Hepatocyte (in vitro differentiated cells): Measurements from ENCODE around the gene RPS15. TPM values are rescaled to one million over a fixed set of nuclear protein-coding genes. Genes with fewer than 3 reads are reported as not detected.

Source experiments
- DNase-seq: peaks from one replicate; pipeline ENCODE4 v3.0.0-alpha.2; 2016; ENCODE audit warnings: low spot score
- H2AFZ ChIP-seq: fragments of 200-600 bp; sonication (generic); 2 replicates; pipeline ENCODE4 v1.6.0; 2016; ENCODE audit warnings: antibody characterized with exemption, mild to moderate bottlenecking
- H3K27ac ChIP-seq: fragments of 200-600 bp; sonication (generic); 2 replicates; pipeline ENCODE4 v1.5.1; 2016; ENCODE audit warnings: mild to moderate bottlenecking
- H3K27me3 ChIP-seq: fragments of 200-600 bp; sonication (generic); 2 replicates; pipeline ENCODE4 v1.6.1; 2016
- H3K36me3 ChIP-seq: fragments of 200-600 bp; sonication (generic); replicated peaks from 2 replicates; pipeline ENCODE4 v1.5.1; 2016; ENCODE audit warnings: low read depth; ENCODE audit not compliant: insufficient read depth
- H3K4me1 ChIP-seq: fragments of 200-600 bp; sonication (generic); 2 replicates; pipeline ENCODE4 v1.5.1; 2016; ENCODE audit warnings: mild to moderate bottlenecking, moderate library complexity; ENCODE audit not compliant: insufficient read depth
- H3K4me2 ChIP-seq: fragments of 200-600 bp; sonication (generic); 2 replicates; pipeline ENCODE4 v1.6.0; 2016
- H3K4me3 ChIP-seq: fragments of 200-600 bp; sonication (generic); 2 replicates; pipeline ENCODE4 v1.5.1; 2016; ENCODE audit warnings: mild to moderate bottlenecking
- H3K79me2 ChIP-seq: fragments of 200-600 bp; sonication (generic); 2 replicates; pipeline ENCODE4 v1.6.0; 2017; ENCODE audit warnings: mild to moderate bottlenecking
- H3K9me2 ChIP-seq: fragments of 200-600 bp; sonication (generic); replicated peaks from 2 replicates; pipeline ENCODE4 v1.6.0; 2017; ENCODE audit warnings: mild to moderate bottlenecking; ENCODE audit not compliant: insufficient read depth
- H3K9me3 ChIP-seq: fragments of 200-600 bp; sonication (generic); 2 replicates; pipeline ENCODE4 v1.5.1; 2016; ENCODE audit warnings: low read depth, mild to moderate bottlenecking
- H4K20me1 ChIP-seq: fragments of 200-600 bp; sonication (generic); 2 replicates; pipeline ENCODE4 v1.6.0; 2016; ENCODE audit warnings: mild to moderate bottlenecking; ENCODE audit not compliant: insufficient read depth, poor library complexity, severe bottlenecking
- CTCF ChIP-seq: fragments of 200-600 bp; sonication (generic); IDR thresholded peaks from 2 replicates; pipeline ENCODE4 v1.5.1; 2016; ENCODE audit warnings: antibody characterized with exemption, mild to moderate bottlenecking; ENCODE audit not compliant: poor library complexity
- EZH2 ChIP-seq: fragments of 200-600 bp; sonication (generic); IDR thresholded peaks from 2 replicates; pipeline ENCODE4 v1.6.1; 2016; ENCODE audit warnings: antibody characterized with exemption, mild to moderate bottlenecking, borderline replicate concordance
- EZH2phosphoT487 ChIP-seq: fragments of 200-600 bp; sonication (generic); IDR thresholded peaks from one replicate; pipeline ENCODE4 v1.6.1; 2018; ENCODE audit warnings: antibody characterized with exemption, mild to moderate bottlenecking, low read depth, moderate library complexity; ENCODE audit not compliant: unreplicated experiment, severe bottlenecking
- WGBS: methylation state at CpG from one replicate; pipeline ENCODE4 v1.1.6; 2016; ENCODE audit warnings: low lambda C conversion rate; ENCODE audit errors: missing lambda C conversion rate; 5-methylcytosine and 5-hydroxymethylcytosine counted together
- polyA plus RNA-seq: library from polyadenylated mRNA; unstranded; fragments of >200 nt; fragmentation: Nextera tagmentation; extraction: Ambion mirVana; gene quantifications from 2 replicates; pipeline ENCODE4 v1.2.1, GENCODE V29; 2016
- total RNA-seq: library from RNA; depleted of rRNA; stranded (reverse); fragments of >200 nt; gene quantifications from 2 replicates; pipeline ENCODE4 v1.2.3, GENCODE V29; 2014

Gene RPS15
- total and polyA plus RNA-seq, 2 experiments from 2014 or later, result 938 to 1,556 TPM

DNA sequence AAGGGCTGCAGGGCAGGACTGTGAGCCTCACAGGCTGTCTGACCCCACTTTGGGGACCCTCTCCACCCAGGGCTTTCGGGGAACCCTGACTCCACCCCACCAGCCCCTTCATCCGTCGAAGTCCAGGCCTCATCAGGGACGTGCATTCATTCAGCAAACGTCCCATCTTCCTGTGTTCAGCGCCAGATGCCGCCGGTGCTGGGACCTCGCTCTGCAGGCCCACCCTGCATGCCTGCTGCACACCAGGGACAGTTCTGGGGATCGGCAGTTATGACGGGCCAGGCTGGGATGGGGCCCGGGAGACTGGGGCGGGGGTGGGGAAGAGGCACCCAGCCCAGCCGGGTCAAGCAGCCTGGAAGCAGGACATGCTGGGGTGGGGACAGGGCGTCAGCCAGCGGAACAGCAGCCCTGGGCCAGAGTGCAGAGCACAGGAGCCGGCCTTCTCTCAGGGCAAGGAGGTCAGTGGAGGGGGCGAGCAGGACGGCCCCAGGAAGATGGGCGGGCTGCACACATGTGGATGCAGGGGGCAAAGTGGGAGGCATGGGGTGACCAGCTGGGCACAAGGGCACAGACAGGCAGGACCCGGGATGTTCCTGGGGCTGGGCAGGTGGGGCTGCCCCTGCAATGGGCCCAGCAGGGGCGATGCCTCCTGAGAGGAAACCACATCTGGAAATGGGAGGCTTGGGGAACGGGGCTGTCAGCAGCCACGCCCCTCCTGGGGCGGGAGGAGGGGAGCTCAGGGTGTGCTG lies 42.0 kb upstream of the RPS15 start:
- H4K20me1 ChIP-seq, result no peaks in the 10 kb centered on the region
- no peak overlapping the region for H3K27ac ChIP-seq
- H3K4me3 ChIP-seq, result no peak overlapping the region
- no peaks in the 10 kb centered on the region for H3K27me3 ChIP-seq
- no peak overlapping the region for H3K4me2 ChIP-seq
- H3K4me1 ChIP-seq, result peaks cover 8% of the 10 kb centered on the region
- H3K36me3 ChIP-seq, result no peaks in the 10 kb centered on the region
- no peak overlapping the region for H2AFZ ChIP-seq
- 83% methylated on average over 21 of the region's 25 CpGs for WGBS
- H3K79me2 ChIP-seq, result no peaks in the 10 kb centered on the region
- H3K9me3 ChIP-seq, result no peaks in the 10 kb centered on the region
- DNase-seq, result no peak
- TF ChIP-seq EZH2phosphoT487, result no peak
- TF ChIP-seq CTCF, result no peak
- no peak for TF ChIP-seq EZH2
- H3K9me2 ChIP-seq, result no peaks in the 10 kb centered on the region

DNA sequence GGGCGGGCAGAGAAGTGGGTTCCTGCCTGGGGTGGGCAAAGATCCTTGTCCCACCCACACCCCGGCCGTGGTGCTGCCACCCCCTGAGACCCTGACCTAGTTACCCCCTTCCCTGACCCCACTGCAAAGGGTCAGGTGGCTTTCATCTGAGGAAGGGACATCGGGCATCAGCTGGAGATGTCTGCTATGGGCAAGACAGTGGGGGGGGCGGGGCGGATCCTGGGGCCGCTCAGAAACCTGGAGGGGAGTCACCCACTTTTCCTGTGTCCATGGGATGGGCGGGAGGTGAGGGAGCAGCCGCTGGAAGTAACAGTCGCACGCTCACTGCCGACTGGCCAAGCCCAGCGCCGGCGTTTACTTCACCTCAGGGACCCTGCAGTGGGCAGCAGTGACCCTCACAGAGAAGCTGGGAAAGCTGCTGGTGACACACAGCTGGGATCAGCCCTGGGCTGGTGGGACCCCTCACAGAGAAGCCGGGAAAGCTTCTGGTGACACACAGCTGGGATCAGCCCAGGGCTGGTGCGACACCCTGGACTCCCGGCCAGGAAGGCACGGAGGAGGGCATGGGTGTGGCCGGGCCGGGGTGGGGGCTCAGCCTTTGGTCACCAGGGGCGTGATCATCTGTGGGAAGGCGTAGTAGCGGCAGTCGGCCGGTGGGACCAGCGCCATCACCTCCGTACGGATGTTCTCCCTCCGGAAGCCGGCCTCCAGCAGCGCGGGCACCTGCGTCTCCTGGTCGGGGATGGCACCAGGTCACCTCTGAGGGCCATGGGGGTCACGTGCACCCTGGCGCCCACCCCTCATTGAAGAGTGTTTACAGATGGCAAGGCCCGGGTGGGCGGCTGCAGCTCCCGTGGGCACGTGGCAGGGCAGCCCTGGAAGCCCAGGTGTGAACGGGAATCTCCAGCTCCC lies 41.2 kb upstream of the RPS15 start:
- Histone ChIP-seq H3K27me3 (no peaks in the 10 kb centered on the region), H2AFZ (no peak overlapping the region), H3K4me3 (no peak overlapping the region), H3K9me2 (no peaks in the 10 kb centered on the region), H3K4me1 (peaks cover 8% of the 10 kb centered on the region), H3K79me2 (no peaks in the 10 kb centered on the region), H3K4me2 (no peak overlapping the region), H4K20me1 (no peaks in the 10 kb centered on the region), H3K36me3 (no peaks in the 10 kb centered on the region), H3K27ac (no peak overlapping the region), H3K9me3 (no peaks in the 10 kb centered on the region)
- DNase-seq, result no peak
- no peak for TF ChIP-seq CTCF
- TF ChIP-seq EZH2phosphoT487, result no peak
- TF ChIP-seq EZH2, result no peak
- 91% methylated on average over 24 of the region's 42 CpGs for WGBS

- Histone ChIP-seq H2AFZ (no peak overlapping the region), H4K20me1 (no peaks in the 10 kb centered on the region), H3K4me1 (peaks cover 11% of the 10 kb centered on the region), H3K79me2 (no peaks in the 10 kb centered on the region), H3K36me3 (no peaks in the 10 kb centered on the region), H3K9me3 (no peaks in the 10 kb centered on the region), H3K27me3 (no peaks in the 10 kb centered on the region), H3K4me2 (no peak overlapping the region), H3K9me2 (no peaks in the 10 kb centered on the region), H3K27ac (no peak overlapping the region), H3K4me3 (no peak overlapping the region)
- no peak for DNase-seq
- 90% methylated on average over 9 of the region's 9 CpGs for WGBS
- TF ChIP-seq EZH2, result no peak
These were observed 40.4 kb upstream of the RPS15 start for GRCh38 chr19:1397838-1398237.

- no peak for TF ChIP-seq CTCF
- no peak for TF ChIP-seq EZH2
- no peak for TF ChIP-seq EZH2phosphoT487
- Histone ChIP-seq H3K79me2 (no peaks in the 10 kb centered on the region), H3K4me3 (no peak overlapping the region), H3K27me3 (no peaks in the 10 kb centered on the region), H3K9me2 (no peaks in the 10 kb centered on the region), H3K36me3 (no peaks in the 10 kb centered on the region), H3K4me2 (no peak overlapping the region), H3K27ac (no peak overlapping the region), H4K20me1 (no peaks in the 10 kb centered on the region), H2AFZ (no peak overlapping the region), H3K4me1 (peaks cover 13% of the 10 kb centered on the region), H3K9me3 (no peaks in the 10 kb centered on the region)
- no peak for DNase-seq
- 91% methylated on average over 19 of the region's 19 CpGs for WGBS
These were observed 39.1 kb upstream of the RPS15 start for GRCh38 chr19:1399079-1399478.
